DMS53 (cell line): ENCODE measurements around the gene STMP1.
A peak's percentile ranks its signal among the peaks of the same experiment; 100 is the strongest.
"Not testable (repeated sequence)": the region's sequence is repeated elsewhere in the genome, so short reads cannot be mapped to it uniquely, and the experiment has no call there.

ENCODE experiments used
- DNase-seq: peaks from one replicate; lab custom pipeline; 2025; lab: John Stamatoyannopoulos, UW

Gene STMP1

GRCh38 chr7:135662373-135663114, at the start of gene STMP1:
Gene STMP1 (plus strand): TSS chr7:135662514.
- DNase-seq: peak; percentile 99

DNA sequence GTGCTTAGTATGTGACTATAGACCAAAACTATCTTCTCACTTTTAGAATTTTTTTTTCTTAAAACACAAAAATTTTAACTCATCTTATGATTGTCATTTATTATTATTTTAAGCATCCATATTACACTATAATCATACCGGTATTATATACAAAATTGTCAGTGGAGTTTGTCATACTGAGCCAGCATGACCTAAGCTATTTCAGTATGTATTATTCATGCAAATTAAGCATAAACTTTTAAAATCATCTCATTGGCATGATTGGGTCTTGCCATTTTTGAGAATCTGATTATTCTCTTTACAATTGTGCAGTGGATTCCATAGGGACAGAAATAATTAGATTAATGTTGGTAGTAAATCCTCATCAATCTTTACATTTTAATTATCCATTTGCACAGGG, 46.2 kb upstream of the STMP1 start:
- no peak for DNase-seq

GRCh38 chr7:135617781-135618180, 44.5 kb upstream of the STMP1 start:
- DNase-seq: no peak

- DNase-seq: no peak
Measured at GRCh38 chr7:135618510-135618909, 43.8 kb upstream of the STMP1 start.

- no peak for DNase-seq
Measured at GRCh38 chr7:135620447-135620846, 41.9 kb upstream of the STMP1 start.

DNA sequence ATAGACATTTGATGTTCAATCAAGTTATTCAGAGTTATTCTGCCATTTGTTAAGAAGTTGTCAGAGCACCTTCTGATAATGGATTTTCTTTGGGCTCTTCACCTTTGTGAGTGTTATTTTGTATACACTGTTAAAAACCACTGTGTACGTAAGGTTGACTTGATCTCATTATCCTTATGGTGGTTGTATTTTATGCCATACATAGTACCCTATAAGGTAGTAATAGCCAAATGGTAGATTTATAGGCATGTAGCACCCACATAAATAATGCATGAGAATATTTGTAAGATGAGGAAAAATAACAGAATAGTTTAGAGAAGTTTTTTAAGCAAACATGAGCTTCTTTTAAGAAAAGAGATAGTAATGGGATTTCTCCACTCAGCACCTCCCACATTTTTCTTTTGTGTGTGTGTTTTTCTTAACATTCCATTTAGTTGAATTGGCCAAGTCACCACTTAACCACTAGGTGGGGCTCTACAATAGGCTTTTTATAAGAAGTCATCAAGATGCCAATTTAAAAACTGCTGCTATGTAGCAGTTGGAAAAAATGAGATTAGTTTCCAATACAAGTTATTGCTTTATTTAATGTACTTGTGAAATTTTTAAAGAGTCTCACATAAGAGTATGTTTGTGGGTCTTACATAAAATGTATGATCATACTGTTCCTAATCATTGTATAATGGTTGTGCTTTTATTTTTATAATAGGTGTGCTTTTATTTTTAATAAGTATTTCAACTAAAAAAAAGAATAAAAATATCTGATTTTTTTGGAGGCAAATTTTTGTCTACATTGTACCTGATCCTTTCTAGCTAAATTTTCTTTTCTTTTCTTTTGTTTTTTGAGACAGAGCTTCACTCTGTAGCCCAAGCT, 41.1 kb upstream of the STMP1 start:
- DNase-seq: peak; percentile 88

GRCh38 chr7:135634191-135634878, 28.0 kb upstream of the STMP1 start:
- no peak for DNase-seq

DNA sequence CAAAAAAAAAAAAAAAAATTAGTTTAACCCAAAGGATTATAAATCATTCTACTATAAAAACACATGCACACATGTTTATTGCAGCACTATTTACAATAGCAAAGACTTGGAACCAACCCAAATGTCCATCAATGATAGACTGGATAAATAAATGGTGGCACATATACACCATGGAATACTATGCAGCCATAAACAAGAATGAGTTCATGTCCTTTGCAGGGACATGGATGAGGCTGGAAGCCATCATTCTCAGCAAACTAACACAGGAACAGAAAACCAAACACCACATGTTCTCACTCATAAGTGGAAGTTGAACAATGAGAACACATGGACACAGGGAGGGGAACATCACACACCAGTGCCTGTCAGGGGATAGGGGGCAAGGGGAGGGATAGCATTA, 22.6 kb upstream of the STMP1 start:
- DNase-seq: not testable (repeated sequence)

- DNase-seq: no peak
Measured at GRCh38 chr7:135644154-135644553, 18.2 kb upstream of the STMP1 start.

DNA sequence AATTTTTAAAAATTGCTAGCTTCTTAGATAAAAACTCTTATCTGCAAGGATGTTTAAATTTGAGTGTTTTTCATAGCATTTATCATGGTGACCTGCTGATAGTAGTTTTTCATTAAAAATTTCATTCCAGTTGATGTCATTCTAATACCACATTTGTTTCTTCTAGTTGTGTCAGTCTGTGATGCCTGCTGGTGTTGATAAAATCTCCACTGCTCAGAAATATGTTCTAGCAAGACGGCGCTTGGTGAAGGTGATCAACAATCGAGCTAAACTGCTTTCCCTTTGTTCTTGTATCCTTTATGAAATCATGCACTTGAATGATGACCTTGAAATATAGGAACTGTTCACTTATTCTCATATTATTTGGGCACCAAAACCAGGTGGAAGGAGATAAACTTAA, 17.6 kb upstream of the STMP1 start:
- DNase-seq: no peak

DNA sequence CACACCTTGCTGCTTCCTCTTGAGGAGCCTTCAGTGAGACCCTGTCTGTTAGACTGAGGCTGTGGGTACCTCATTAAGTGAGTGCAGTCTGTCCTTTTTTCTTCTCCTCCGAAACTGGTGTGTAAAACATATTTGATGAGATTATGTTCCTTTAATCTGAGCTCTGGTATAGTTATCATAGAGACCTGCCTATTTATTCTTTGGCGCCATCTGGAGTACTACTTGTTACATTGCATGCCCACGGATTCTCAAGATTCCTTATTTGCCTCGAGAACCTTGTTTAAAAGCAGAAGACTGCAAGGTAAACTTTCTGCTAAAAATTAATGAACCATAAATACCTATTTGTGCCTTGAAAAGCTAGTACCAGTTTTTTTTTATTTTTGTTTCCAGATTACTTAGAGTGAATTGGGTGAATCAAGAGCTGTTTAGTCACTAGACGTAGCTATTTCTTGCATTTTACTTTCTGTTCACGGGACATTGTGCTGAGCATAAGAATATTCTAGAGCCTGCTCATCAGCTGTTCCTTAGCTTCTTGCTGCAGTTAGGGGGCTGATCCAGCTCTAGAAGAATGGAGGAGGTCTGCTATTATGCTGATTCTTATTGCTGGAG, 16.9 kb upstream of the STMP1 start:
- DNase-seq: peak; percentile 83

DNA sequence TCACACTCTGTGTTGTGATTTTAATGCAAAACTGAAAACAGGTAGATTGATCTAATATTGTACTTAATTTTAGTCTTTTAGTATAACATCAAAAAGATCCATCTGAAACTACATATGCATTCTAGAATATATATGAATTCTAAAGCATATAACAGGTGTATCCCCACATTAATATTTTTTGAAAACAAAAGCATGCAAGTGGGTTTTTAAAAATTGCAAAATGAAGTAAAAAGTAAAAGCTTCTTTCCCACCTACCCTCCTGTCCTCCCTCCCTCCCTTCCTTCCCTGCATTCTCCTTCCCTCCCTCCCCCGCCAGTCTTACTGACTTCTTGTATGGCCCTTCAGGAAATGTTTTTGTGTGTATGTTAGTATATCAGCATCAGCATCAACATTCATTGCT, 14.6 kb upstream of the STMP1 start:
- no peak for DNase-seq

DNA sequence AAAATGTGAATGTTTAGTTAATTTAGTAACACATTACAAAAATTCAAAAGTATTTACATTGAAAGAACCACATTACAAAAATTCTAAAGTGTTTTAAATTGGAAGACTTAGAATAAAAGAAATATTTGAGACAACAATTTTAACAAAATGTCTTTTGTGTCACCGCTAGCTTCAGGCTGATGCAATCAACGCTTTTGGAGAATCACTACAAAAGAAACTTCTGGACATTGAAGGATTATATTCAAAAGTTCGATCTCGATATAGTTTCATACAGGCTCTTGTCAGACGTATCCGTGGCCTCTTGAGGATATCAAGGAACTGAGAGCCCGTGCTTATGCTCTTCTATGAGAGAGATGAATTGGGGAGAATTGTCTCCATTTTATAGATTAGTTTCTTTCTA, 14.1 kb upstream of the STMP1 start:
- DNase-seq: no peak

DNA sequence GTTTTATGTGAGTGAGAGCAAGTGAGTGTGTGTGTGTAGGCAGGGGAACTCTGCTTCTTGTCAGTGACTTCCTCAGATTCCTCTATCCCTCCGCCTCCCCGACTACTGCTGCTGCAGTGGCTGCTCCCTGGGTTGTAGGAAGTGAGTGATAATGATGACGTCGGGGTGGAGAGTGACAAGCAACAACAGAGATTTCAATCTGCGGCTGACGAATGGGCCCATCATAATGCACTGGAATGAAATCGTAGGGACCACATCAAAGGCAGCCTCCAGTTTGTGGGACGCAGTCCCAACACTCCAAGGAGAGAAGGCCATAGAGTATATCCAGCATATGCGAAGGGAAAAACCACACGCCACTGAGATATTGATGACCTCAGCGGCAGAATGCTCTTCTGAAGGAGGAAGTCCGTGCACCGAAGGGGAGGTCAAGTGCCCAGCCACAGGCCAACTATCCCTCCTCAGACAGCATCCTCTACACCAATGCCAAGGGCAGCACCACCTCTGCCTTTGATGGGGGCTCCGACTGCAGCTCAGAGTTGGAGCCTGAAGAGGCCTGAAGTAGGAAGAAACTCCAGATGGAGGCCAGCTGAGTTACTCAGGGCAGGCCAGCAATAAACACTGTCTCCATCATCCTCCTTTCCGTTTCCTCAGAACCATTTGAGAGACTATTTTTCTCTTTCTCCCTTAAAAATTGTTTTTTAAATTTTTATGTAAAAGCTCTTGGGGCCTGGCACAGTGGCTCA, 11.3 kb upstream of the STMP1 start:
- DNase-seq: no peak

- peak; percentile 94 for DNase-seq
Measured at GRCh38 chr7:135653340-135654080, 8.8 kb upstream of the STMP1 start.

- DNase-seq: no peak
Measured at GRCh38 chr7:135658564-135658963, 3.8 kb upstream of the STMP1 start.

GRCh38 chr7:135659159-135659846, 3.0 kb upstream of the STMP1 start:
- peak; percentile 74 for DNase-seq

DNA sequence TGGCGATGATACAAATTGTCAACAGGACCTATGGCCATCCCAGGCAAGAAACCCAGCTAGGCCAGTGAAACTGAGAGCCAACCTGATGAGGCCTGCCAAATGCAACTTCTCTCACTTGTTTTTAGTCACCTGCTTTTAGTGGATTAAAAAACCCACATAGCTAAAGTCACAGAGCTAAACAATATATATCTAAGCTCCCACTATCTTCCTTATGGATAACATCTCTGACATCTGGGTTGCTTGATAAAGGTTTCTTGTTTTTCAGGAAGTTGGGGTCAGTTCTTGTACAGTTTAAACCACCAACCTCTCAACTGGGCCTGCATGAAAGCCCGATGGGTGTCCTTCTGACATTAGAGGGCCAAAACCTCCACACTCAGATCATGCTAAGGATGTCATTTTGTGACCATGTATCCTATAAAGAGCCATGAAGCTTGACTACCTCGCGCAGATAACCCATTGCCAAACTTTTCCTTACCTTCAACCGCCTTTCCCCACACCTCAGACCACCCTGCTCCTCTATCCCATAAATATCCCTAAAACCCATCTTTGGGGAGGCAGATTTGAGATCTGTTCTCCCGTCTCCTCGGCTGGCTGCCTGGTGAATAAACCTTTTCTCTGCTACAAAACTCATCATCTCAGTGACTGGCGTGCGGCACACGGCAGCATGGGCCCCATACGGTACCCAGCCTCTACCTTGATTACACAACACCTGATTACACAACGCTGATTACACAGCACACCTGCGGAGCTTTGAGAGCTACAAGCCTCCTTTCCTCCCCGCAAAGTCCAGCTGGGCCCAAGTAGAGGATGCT, 797 bp upstream of the STMP1 start:
- DNase-seq: peak; percentile 90

DNA sequence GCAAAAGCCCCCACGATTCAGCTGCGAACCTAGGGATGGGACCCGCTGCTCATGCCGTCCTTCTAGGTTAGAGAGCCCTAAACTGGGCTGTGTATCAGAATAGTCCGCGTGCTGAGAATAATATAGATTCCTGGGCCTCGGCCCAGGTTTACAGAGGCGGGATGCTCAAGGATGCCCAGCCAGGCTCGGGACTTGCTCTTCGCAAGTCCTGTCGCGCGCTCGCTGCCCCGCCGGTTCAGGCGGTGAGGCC, 266 bp upstream of the STMP1 start:
- DNase-seq: no peak
